ENCODE results near the gene SH3PXD2B.

GRCh38 chr5:172281346-172281745 is 173.0 kb downstream of the SH3PXD2B start:
- TF ChIP-seq CTCF (IDR thresholded peaks at IDR 0.05) (no peak), POLR2A (IDR thresholded peaks at IDR 0.05) (no peak)

Data from right lobe of liver (tissue), 4 donors.